Kidney epithelial cell (primary cell): ENCODE results near the gene ADGRG1. TPM values are rescaled to one million over a fixed set of nuclear protein-coding genes. Genes with fewer than 3 reads are reported as not detected.

Experiments used
- DNase-seq: peaks from one replicate; pipeline ENCODE4 v3.0.0-alpha.2; 2010; ENCODE audit warnings: low read depth
- H3K27me3 ChIP-seq: 2 replicates; pipeline ENCODE4 v1.6.0; 2011; ENCODE audit warnings: low read length; ENCODE audit not compliant: control insufficient read depth, insufficient read depth
- H3K36me3 ChIP-seq: 2 replicates; pipeline ENCODE4 v1.5.1; 2011; ENCODE audit warnings: low read length; ENCODE audit not compliant: control insufficient read depth, insufficient read depth
- H3K4me3 ChIP-seq: 2 replicates; pipeline ENCODE4 v1.5.1; 2011; ENCODE audit warnings: low read depth, mild to moderate bottlenecking, control low read depth, low read length
- total RNA-seq: library from RNA; depleted of rRNA; stranded (reverse); fragments of >200 nt; gene quantifications from 2 replicates; pipeline ENCODE4 v1.2.3, GENCODE V29; 2015
- TF ChIP-seq, protein P1 (sequence below): IDR thresholded peaks from 2 replicates; pipeline ENCODE4 v1.5.1; 2011; ENCODE audit warnings: mild to moderate bottlenecking, moderate library complexity, low read length, control low read depth, inconsistent platforms; ENCODE audit not compliant: insufficient read depth, poor library complexity, severe bottlenecking

ADGRG1 gene
- total RNA-seq, 1 donor from 2014 or later, result 150 TPM

DNA sequence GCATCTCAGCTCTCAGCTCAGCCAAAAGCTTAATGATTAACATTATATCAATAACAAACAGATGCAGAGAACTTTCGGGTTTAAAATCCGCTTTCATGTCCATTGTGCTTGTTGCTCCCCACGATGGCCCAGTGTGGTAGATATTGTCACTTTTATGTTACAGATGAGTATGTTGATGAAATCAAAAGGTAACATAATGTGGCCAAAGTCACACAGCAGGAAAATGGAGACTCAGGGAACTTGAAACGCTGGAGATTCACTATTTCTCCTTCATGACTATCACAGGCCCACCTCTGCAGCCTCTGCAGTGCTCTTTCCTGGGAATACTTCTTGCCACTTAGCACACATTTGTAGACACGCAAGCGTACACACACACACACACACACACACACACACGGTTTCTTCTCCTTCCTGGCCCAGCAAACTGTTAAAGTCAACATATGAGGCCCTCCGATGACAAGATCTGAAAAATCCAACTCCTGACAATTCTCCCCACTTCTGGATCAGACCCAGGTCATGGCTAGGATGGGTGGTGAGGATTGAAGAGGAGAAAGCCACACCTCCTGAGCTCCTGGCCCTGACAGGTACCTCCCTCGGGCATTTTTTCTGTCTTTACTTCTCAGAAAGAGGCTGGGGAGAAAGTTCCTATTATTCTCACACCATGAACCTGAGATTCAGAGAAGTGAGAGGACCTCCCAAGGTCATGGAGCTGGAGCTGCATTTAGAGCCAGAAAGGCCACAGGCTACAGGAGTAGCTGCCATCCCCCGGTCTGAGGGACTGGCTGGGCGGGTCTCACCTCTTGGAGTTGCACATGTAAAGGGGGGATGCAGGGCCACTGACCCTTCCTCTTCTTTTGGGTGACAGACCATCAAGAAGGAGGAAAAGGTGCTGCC lies 75.8 kb downstream of the ADGRG1 start:
- H3K36me3 ChIP-seq, result no peaks in the 10 kb centered on the region
- peaks cover 15% of the 10 kb centered on the region for H3K27me3 ChIP-seq
- TF ChIP-seq, protein P1, sequence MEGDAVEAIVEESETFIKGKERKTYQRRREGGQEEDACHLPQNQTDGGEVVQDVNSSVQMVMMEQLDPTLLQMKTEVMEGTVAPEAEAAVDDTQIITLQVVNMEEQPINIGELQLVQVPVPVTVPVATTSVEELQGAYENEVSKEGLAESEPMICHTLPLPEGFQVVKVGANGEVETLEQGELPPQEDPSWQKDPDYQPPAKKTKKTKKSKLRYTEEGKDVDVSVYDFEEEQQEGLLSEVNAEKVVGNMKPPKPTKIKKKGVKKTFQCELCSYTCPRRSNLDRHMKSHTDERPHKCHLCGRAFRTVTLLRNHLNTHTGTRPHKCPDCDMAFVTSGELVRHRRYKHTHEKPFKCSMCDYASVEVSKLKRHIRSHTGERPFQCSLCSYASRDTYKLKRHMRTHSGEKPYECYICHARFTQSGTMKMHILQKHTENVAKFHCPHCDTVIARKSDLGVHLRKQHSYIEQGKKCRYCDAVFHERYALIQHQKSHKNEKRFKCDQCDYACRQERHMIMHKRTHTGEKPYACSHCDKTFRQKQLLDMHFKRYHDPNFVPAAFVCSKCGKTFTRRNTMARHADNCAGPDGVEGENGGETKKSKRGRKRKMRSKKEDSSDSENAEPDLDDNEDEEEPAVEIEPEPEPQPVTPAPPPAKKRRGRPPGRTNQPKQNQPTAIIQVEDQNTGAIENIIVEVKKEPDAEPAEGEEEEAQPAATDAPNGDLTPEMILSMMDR, result no peak
- DNase-seq, result no peak
- no peak overlapping the region for H3K4me3 ChIP-seq

DNA sequence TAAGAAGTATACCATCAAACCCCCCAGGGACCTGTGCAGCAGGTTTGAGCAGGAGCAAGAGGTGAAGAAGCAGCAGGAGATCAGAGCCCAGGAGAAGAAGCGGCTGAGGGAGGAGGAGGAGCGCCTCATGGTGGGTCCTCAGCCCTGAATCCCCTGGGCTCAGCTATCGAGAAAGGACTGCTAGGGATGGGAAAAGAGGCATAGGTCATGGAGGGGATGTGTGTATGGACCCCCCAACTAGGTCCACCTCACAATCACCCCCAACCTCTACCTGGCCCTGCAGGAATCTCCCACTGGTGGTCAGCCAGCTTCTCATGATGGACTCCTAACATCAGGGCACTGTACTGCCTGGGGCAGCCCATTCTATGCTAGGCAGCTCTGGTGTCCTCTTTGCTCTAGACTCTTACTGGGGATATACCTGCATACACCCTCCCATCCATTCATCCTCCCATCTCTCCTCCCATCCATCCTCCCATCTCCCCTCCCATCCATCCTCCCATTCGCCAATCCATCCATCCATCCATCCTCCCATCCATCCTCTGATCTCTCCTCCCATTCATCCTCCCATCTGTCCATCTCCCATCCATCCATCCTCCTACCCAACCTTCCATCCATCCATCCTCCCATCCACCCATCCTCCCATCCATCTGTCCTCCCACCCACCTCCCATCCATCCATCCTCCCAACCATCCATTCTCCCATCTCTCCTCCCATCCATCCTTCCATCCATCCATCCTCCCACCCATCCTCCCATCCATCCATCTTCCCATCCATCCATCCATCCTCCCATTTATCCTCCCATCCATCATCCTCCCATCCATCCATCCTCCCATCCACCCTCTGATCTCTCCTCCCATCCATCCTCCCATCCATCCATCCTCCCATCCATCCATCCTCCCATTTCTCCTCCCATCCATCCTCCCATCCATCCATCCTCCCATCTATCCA lies 76.7 kb downstream of the ADGRG1 start:
- H3K4me3 ChIP-seq, result no peak overlapping the region
- peaks cover 13% of the 10 kb centered on the region for H3K27me3 ChIP-seq
- TF ChIP-seq, protein P1, result no peak
- no peak for DNase-seq
- no peaks in the 10 kb centered on the region for H3K36me3 ChIP-seq

DNA sequence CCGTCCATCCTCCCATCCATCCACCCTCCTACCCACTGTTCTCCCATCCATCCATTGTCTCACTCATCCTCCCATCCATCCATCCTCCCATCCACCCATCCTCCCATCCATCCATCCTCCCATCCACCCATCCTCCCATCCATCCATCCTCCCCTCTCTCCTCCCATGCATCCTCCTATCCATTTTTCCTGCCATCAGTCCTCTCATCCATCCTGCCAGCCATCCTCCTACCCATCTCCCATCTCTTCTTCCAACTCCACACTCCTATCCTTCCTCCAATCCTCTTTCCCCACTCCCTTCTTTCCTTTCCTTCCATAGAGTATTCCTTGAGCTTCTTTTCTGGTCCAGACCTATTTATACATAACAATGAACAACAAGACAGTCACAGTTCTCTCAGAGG lies 78.3 kb downstream of the ADGRG1 start:
- H3K4me3 ChIP-seq, result no peak overlapping the region
- no peak for DNase-seq
- TF ChIP-seq, protein P1, result no peak
- no peaks in the 10 kb centered on the region for H3K36me3 ChIP-seq
- peaks cover 14% of the 10 kb centered on the region for H3K27me3 ChIP-seq

DNA sequence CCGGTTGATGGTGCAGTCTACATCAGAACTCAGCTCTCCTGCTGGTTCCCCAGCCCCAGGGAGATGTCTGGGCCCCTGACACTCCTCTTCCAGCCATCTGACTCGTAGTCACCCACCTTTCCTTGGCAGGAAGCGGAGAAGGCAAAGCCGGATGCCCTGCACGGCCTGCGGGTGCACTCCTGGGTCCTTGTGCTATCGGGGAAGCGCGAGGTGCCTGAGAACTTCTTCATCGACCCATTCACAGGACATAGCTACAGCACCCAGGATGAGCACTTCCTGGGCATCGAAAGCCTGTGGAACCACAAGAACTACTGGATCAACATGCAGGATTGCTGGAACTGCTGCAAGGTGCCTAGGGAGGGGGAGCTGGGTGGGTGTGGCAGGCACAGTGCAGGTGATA lies 78.9 kb downstream of the ADGRG1 start:
- Histone ChIP-seq H3K27me3 (peaks cover 10% of the 10 kb centered on the region), H3K4me3 (no peak overlapping the region), H3K36me3 (no peaks in the 10 kb centered on the region)
- TF ChIP-seq, protein P1, result no peak
- DNase-seq, result no peak

DNA sequence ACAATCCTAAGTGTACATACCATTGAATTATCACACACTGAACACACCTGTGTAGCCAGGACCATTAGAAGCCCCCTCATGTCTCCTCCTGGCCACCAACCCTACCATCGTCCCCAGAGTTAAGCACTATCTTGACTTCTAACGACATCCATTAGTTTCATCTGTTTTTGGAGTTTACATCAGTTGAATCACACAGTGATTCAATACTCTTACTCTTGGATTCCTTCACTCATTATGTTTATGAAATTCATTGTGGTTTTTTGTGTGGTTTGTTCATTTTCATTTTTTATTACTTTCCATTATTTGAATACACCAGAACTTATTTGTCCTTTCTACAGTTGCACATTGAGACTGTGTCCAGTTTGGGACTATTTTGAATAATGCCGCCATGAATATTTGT lies 79.7 kb downstream of the ADGRG1 start:
- Histone ChIP-seq H3K36me3 (no peaks in the 10 kb centered on the region), H3K4me3 (no peak overlapping the region), H3K27me3 (peaks cover 10% of the 10 kb centered on the region)
- DNase-seq, result no peak
- TF ChIP-seq, protein P1, result no peak
